Adipose tissue (tissue), 3 donors: ENCODE results near the gene IFT81. TPM values are rescaled to one million over a fixed set of nuclear protein-coding genes. Genes with fewer than 3 reads are reported as not detected.
"Not testable (repeated sequence)": the region's sequence is repeated elsewhere in the genome, so short reads cannot be mapped to it uniquely, and the experiment has no call there.

ENCODE experiments used
- H3K27ac ChIP-seq: one replicate; pipeline ENCODE4 v1.5.1; 2013; ENCODE audit warnings: low read depth, low read length
- WGBS, 3 donors: extraction: QIAGEN DNeasy Blood & Tissue Kit; methylation state at CpG; one replicate each; pipeline ENCODE4 v1.1.7; 2013; 5-methylcytosine and 5-hydroxymethylcytosine counted together
- polyA plus RNA-seq, 3 donors: library from polyadenylated mRNA; stranded (reverse); fragments of 200-250 nt; gene quantifications; one replicate each; pipeline ENCODE4 v1.2.3, GENCODE V29; 2013
- donor health status: healthy with polysubstance abuse.
- donor health status: Bipolar disorder and iron deficiency.
- donor health status: healthy.

IFT81 gene
- polyA plus RNA-seq, 3 donors, result 2.0 to 7.2 (median 2.7) TPM

DNA sequence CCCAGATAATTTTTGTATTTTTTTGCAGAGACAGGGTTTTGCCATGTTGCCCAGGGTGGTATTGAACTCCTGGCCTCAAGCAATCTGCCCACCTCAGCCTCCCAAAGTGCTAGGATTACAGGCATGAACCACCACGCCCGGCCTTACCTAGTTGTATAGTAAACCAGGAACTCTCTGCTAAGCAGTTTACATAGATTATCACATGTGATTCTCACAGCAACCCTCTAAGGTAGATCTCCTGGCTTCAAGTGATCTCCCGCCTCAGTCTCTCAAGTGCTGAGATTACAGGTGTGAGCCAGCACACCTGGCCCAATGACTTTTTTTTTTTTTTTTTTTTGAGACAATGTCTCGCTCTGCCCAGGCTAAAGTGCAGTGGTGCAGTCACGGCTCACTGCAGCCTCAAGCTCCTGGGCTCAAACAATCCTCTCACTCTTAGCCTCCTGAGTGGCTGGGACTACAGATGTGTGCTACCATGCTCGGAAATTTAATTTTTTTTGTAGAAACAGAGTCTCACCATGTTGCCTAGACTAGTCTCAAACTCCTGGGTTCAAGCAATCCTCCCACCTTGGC, 130.9 kb downstream of the IFT81 start:
- 63 to 97% (median 96%) methylated on average over 6 of the region's 6 CpGs for WGBS, 3 donors

GRCh38 chr12:110255890-110256456, 131.8 kb downstream of the IFT81 start:
- WGBS, 3 donors, result 89 to 98% (median 98%) methylated on average over 8 to 11 of the region's 11 CpGs
- not testable (repeated sequence) for H3K27ac ChIP-seq

More for the DNA sequence above, 130.9 kb downstream of the IFT81 start:
- no peak overlapping the region for H3K27ac ChIP-seq

GRCh38 chr12:110256780-110257431, 132.7 kb downstream of the IFT81 start:
- WGBS, 3 donors, result 42 to 83% (median 42%) methylated on average over 12 of the region's 12 CpGs

DNA sequence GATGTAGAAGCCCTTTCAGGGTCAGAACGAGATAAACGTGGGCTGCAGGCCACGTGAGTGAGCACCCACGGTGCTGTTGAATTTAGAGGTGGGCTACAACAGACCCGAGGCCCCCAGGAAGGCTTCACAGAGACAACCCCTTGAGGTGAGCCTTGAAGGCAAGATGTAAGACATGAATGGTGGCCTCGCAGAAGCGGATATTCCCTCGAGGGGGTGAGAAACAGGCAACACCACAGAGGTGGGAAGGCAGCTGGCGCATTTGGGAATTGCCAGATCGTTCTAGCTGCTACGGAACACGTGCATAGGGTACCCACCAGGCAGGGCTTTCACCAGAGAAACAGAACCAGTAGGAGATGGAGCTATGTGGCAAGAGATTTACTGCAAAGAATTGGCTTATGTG, 134.3 kb downstream of the IFT81 start:
- 92 to 94% (median 93%) methylated on average over 12 of the region's 12 CpGs for WGBS, 3 donors

More at GRCh38 chr12:110256780-110257431, 132.7 kb downstream of the IFT81 start:
- H3K27ac ChIP-seq, result no peak overlapping the region

DNA sequence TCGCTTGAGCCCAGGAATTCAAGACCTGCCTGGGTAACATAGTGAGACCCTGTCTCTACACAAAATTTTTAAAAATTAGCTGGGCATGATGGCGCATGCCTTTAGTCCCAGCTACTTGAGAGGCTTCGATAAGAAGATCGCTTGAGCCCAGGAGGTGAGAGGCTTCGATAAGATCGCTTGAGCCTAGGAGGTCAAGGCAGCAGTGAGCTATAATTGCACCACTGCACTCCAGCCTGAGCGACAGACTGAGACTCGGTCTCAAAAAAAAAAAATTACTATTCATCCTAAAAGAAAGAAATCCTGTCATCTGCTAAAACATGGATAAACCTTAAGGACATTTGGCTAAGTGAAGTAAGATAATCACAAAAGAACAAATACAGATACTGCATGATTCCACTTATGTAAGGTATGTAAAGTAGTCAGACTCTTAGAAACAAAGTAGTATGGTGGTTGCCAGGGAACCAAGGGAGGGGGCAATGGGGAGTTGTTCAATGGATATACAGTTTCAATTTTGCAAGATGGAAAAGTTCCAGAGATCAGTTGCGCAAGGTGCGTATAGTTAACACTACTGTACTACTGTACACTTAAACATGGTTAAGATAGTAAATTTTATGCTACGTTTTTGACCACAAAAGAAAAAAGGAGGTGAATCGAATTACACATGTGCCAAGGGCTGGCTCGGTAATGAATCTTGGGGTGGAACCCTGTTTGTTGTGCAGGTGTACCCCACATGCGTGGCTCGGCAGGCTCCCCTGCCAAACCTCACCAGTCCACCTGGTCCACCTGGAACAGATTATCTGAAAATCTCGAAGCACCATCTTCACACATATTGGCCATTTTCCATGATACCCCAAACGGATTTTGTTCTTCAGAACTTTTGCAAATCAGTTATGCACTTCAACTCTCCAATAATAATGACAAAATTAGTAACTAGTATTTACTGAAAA, 138.6 kb downstream of the IFT81 start:
- H3K27ac ChIP-seq, result no peak overlapping the region
- WGBS, 3 donors, result 77 to 84% (median 83%) methylated on average over 17 of the region's 17 CpGs

More for the DNA sequence above, 134.3 kb downstream of the IFT81 start:
- no peak overlapping the region for H3K27ac ChIP-seq

DNA sequence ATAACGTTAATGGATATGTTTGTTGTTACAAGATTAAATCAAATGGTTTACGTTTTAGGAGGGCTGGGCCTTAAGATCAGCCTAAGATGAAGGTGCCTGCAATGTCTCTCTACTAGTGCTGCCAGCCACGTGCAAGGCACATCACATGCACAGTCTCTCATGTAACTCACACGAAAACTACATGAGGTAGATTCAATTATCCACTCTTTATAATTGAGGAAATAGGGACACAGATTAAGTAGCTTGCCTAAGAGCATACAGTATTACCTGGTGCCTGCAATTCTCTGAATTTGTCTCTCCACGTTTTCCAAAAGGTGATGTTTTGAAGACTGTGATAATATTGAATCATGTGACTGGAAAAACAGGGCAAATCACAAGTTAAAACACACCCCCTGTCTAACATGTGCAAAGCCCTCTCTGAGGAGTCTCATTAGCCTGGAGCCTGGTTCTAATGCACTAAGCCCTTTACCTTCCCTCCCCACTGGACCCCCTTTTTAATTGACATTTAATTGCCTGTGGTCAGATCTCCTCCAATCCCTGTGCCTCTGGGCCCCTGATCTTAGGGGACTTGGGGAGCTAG, 142.3 kb downstream of the IFT81 start:
- no peak overlapping the region for H3K27ac ChIP-seq
- WGBS, 3 donors, result 77 to 82% (median 77%) methylated on average over 5 of the region's 5 CpGs

GRCh38 chr12:110266980-110267620, 142.9 kb downstream of the IFT81 start:
- WGBS, 3 donors, result 17 to 49% (median 19%) methylated on average over 9 of the region's 9 CpGs
- H3K27ac ChIP-seq, result no peak overlapping the region

Other genes starting within 250 kb of the IFT81 start
- gene GLTP, start 243.8 kb upstream of the IFT81 start, polyA plus RNA-seq, result 10 to 100 TPM; 12.3 to 33.6 (median 19.1) TPM
- gene TCHP, start 224.1 kb upstream of the IFT81 start, polyA plus RNA-seq, result 1 to 10 TPM; 6.6 to 8.8 (median 8.0) TPM
- gene GIT2, start 128.0 kb upstream of the IFT81 start, polyA plus RNA-seq, result 10 to 100 TPM; 13.9 to 15.4 (median 14.0) TPM
- 10 to 100 TPM; 10.2 to 16.8 (median 12.7) TPM for gene ANKRD13A, start 124.9 kb upstream of the IFT81 start, polyA plus RNA-seq
- gene C12orf76, start 75.8 kb upstream of the IFT81 start, polyA plus RNA-seq, result 10 to 100 TPM in 1 of 3 donors, 1 to 10 TPM in 2; 4.6 to 12.1 (median 8.3) TPM
- gene ATP2A2, start 156.9 kb downstream of the IFT81 start, polyA plus RNA-seq, result 10 to 100 TPM; 29.6 to 88.1 (median 35.4) TPM